HUES6 (cell line): ENCODE results near the gene ZNF679.
"Not testable (repeated sequence)": the region's sequence is repeated elsewhere in the genome, so short reads cannot be mapped to it uniquely, and the experiment has no call there.

ENCODE experiments used
- H3K27ac ChIP-seq: 2 replicates; pipeline ENCODE4 v1.7.0; 2013; ENCODE audit warnings: low read depth, mild to moderate bottlenecking, low read length, inconsistent platforms
- H3K27me3 ChIP-seq: 2 replicates; pipeline ENCODE4 v1.6.1; 2013; ENCODE audit warnings: low read length; ENCODE audit not compliant: control insufficient read depth, insufficient read depth
- H3K36me3 ChIP-seq: 2 replicates; pipeline ENCODE4 v1.6.1; 2013; ENCODE audit warnings: low read length; ENCODE audit not compliant: control insufficient read depth, insufficient read depth
- H3K4me1 ChIP-seq: 2 replicates; pipeline ENCODE4 v1.6.1; 2013; ENCODE audit warnings: low read length; ENCODE audit not compliant: control insufficient read depth, insufficient read depth
- H3K4me3 ChIP-seq: 2 replicates; pipeline ENCODE4 v1.5.1; 2013; ENCODE audit warnings: low read depth, low read length
- H3K9ac ChIP-seq: one replicate; pipeline ENCODE4 v1.6.1; 2013; ENCODE audit warnings: mild to moderate bottlenecking, low read length
- H3K9me3 ChIP-seq: 2 replicates; pipeline ENCODE4 v1.6.1; 2013; ENCODE audit warnings: low read depth, low read length; ENCODE audit not compliant: control insufficient read depth, insufficient read depth

Gene ZNF679

GRCh38 chr7:64228174-64228573 is at the start of gene ZNF679:
ZNF679 (plus strand) TSS chr7:64228474; CDS start chr7:64249118, 20,644 bp downstream.
- not testable (repeated sequence) for H3K9ac ChIP-seq, H3K27me3 ChIP-seq, H3K4me3 ChIP-seq, H3K27ac ChIP-seq, H3K36me3 ChIP-seq, H3K4me1 ChIP-seq
- H3K9me3 ChIP-seq, result peaks cover 82% of the 10 kb centered on the region

GRCh38 chr7:64180989-64181388 is 47.3 kb upstream of the ZNF679 start:
- no peak overlapping the region for H3K4me3 ChIP-seq
- H3K9me3 ChIP-seq, result peaks cover 54% of the 10 kb centered on the region
- no peaks in the 10 kb centered on the region for H3K4me1 ChIP-seq
- H3K36me3 ChIP-seq, result no peaks in the 10 kb centered on the region
- H3K9ac ChIP-seq, result no peak overlapping the region
- no peaks in the 10 kb centered on the region for H3K27me3 ChIP-seq
- no peak overlapping the region for H3K27ac ChIP-seq

GRCh38 chr7:64181586-64181985 is 46.7 kb upstream of the ZNF679 start:
- no peak overlapping the region for H3K9ac ChIP-seq
- no peaks in the 10 kb centered on the region for H3K27me3 ChIP-seq
- H3K4me3 ChIP-seq, result no peak overlapping the region
- H3K4me1 ChIP-seq, result no peaks in the 10 kb centered on the region
- no peak overlapping the region for H3K27ac ChIP-seq
- peaks cover 59% of the 10 kb centered on the region for H3K9me3 ChIP-seq
- H3K36me3 ChIP-seq, result no peaks in the 10 kb centered on the region

GRCh38 chr7:64182036-64182790 is 46.1 kb upstream of the ZNF679 start:
- Histone ChIP-seq H3K9me3 (peaks cover 56% of the 10 kb centered on the region), H3K9ac (no peak overlapping the region), H3K27me3 (no peaks in the 10 kb centered on the region), H3K4me3 (no peak overlapping the region), H3K36me3 (no peaks in the 10 kb centered on the region), H3K27ac (no peak overlapping the region), H3K4me1 (no peaks in the 10 kb centered on the region)

- Histone ChIP-seq H3K36me3 (no peaks in the 10 kb centered on the region), H3K27ac (no peak overlapping the region), H3K4me3 (no peak overlapping the region), H3K4me1 (no peaks in the 10 kb centered on the region), H3K27me3 (no peaks in the 10 kb centered on the region), H3K9me3 (peaks cover 66% of the 10 kb centered on the region), H3K9ac (no peak overlapping the region)
These were observed 45.0 kb upstream of the ZNF679 start for GRCh38 chr7:64183126-64183742.

GRCh38 chr7:64183827-64184372 is 44.4 kb upstream of the ZNF679 start:
- Histone ChIP-seq H3K27ac (no peak overlapping the region), H3K4me1 (no peaks in the 10 kb centered on the region), H3K36me3 (no peaks in the 10 kb centered on the region), H3K4me3 (no peak overlapping the region), H3K9ac (no peak overlapping the region), H3K9me3 (peaks cover 65% of the 10 kb centered on the region), H3K27me3 (no peaks in the 10 kb centered on the region)

GRCh38 chr7:64184376-64184775 is 43.9 kb upstream of the ZNF679 start:
- H3K9me3 ChIP-seq, result peaks cover 68% of the 10 kb centered on the region
- no peaks in the 10 kb centered on the region for H3K36me3 ChIP-seq
- no peak overlapping the region for H3K4me3 ChIP-seq
- H3K4me1 ChIP-seq, result no peaks in the 10 kb centered on the region
- H3K27ac ChIP-seq, result no peak overlapping the region
- H3K27me3 ChIP-seq, result no peaks in the 10 kb centered on the region
- H3K9ac ChIP-seq, result no peak overlapping the region

GRCh38 chr7:64187408-64187807 is 40.9 kb upstream of the ZNF679 start:
- H3K27me3 ChIP-seq, result no peaks in the 10 kb centered on the region
- H3K9ac ChIP-seq, result no peak overlapping the region
- H3K4me1 ChIP-seq, result no peaks in the 10 kb centered on the region
- H3K9me3 ChIP-seq, result peaks cover 67% of the 10 kb centered on the region
- H3K4me3 ChIP-seq, result no peak overlapping the region
- no peak overlapping the region for H3K27ac ChIP-seq
- no peaks in the 10 kb centered on the region for H3K36me3 ChIP-seq

- no peak overlapping the region for H3K9ac ChIP-seq
- peaks cover 65% of the 10 kb centered on the region for H3K9me3 ChIP-seq
- no peaks in the 10 kb centered on the region for H3K36me3 ChIP-seq
- H3K4me1 ChIP-seq, result no peaks in the 10 kb centered on the region
- H3K27ac ChIP-seq, result no peak overlapping the region
- no peak overlapping the region for H3K4me3 ChIP-seq
- no peaks in the 10 kb centered on the region for H3K27me3 ChIP-seq
These were observed 36.0 kb upstream of the ZNF679 start for GRCh38 chr7:64192148-64192704.

GRCh38 chr7:64192775-64193174 is 35.5 kb upstream of the ZNF679 start:
- no peak overlapping the region for H3K9ac ChIP-seq
- H3K4me3 ChIP-seq, result no peak overlapping the region
- no peaks in the 10 kb centered on the region for H3K4me1 ChIP-seq
- no peak overlapping the region for H3K27ac ChIP-seq
- H3K27me3 ChIP-seq, result no peaks in the 10 kb centered on the region
- peaks cover 60% of the 10 kb centered on the region for H3K9me3 ChIP-seq
- H3K36me3 ChIP-seq, result no peaks in the 10 kb centered on the region

GRCh38 chr7:64206903-64207302 is 21.4 kb upstream of the ZNF679 start, which contains the start of gene ZNF735:
ZNF735 (plus strand) TSS chr7:64207203; CDS start chr7:64207203, 0 bp downstream.
- Histone ChIP-seq H3K9me3 (peaks cover 61% of the 10 kb centered on the region), H3K36me3 (no peaks in the 10 kb centered on the region), H3K4me1 (no peaks in the 10 kb centered on the region), H3K27ac (no peak within 1 kb of the TSS), H3K9ac (no peak within 1 kb of the TSS), H3K27me3 (no peaks in the 10 kb centered on the region), H3K4me3 (no peak within 1 kb of the TSS)
